Ectodermal cell (in vitro differentiated cells): ENCODE measurements around the gene DSN1.

Experiments used
- H3K27ac ChIP-seq: 2 replicates; pipeline ENCODE4 v1.7.0; 2013; ENCODE audit warnings: mild to moderate bottlenecking, low read depth, low read length; ENCODE audit not compliant: insufficient read depth, poor library complexity, severe bottlenecking
- H3K27me3 ChIP-seq: 2 replicates; pipeline ENCODE4 v1.7.0; 2013; ENCODE audit warnings: mild to moderate bottlenecking, low read length; ENCODE audit not compliant: insufficient read depth, control insufficient read depth, poor library complexity, severe bottlenecking
- H3K36me3 ChIP-seq: one replicate; pipeline ENCODE4 v1.7.0; 2013; ENCODE audit warnings: low read length; ENCODE audit not compliant: control insufficient read depth, insufficient read depth
- H3K4me1 ChIP-seq: one replicate; pipeline ENCODE4 v1.7.0; 2013; ENCODE audit warnings: low read length; ENCODE audit not compliant: control insufficient read depth, insufficient read depth
- H3K4me3 ChIP-seq: 2 replicates; pipeline ENCODE4 v1.7.0; 2013; ENCODE audit warnings: low read depth, low read length, control low read depth; ENCODE audit not compliant: insufficient read depth
- H3K9me3 ChIP-seq: 2 replicates; pipeline ENCODE4 v1.7.0; 2013; ENCODE audit warnings: mild to moderate bottlenecking, low read length, moderate library complexity; ENCODE audit not compliant: control insufficient read depth
- WGBS, 2 experiments: methylation state at CpG; one replicate each; pipeline ENCODE4 v1.1.7; 2013; ENCODE audit warnings: missing lambda C conversion rate in 2 of 2; 5-methylcytosine and 5-hydroxymethylcytosine counted together

DSN1 gene

DNA sequence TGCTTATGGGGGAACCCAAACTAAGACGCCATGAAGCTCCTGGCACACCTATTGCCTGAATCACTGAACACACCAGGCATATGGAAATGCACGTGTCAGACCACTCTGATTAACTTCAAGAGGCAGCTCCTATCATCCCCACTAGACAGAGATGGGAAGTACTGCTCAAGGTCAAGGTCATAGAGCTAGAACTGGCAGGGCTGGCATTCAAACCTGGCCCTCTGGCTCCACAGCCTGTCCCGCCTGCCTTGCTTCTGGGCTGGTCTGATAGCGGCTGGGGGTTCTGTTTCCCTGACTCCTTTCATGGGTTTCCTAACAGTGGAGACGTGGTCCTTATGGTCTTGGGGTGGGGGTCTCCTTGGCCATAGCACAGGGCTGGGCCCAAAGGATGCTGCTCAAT is 22.6 kb upstream of the DSN1 start:
- H3K36me3 ChIP-seq: peaks cover 60% of the 10 kb centered on the region
- no peaks in the 10 kb centered on the region for H3K9me3 ChIP-seq
- no peak overlapping the region for H3K4me3 ChIP-seq
- 93 to 94% methylated on average over 5 of the region's 5 CpGs for WGBS, 2 experiments
- H3K27me3 ChIP-seq: no peaks in the 10 kb centered on the region
- no peaks in the 10 kb centered on the region for H3K4me1 ChIP-seq
- H3K27ac ChIP-seq: no peak overlapping the region

DNA sequence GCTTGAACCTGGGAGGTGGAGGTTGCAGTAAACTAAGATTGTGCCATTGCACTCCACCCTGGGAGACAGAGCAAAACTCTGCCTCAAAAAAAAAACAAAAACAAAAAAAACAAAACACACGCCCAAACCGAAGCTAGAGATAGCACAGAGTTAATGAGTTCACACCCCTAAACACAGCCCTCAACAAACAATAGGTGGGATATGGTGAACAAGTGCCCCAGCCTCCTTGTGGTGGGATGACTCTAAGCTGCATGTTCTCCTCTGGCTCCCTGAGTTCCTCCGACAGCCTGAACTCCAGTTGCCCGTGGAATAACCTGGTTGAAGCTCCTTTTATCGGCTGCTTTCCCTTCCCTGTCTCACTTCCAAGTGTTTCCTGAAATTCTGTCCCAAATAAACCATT is 22.1 kb upstream of the DSN1 start:
- 87 to 94% methylated on average over 5 of the region's 5 CpGs for WGBS, 2 experiments
- Histone ChIP-seq H3K36me3 (peaks cover 56% of the 10 kb centered on the region), H3K4me1 (no peaks in the 10 kb centered on the region), H3K27ac (no peak overlapping the region), H3K27me3 (no peaks in the 10 kb centered on the region), H3K4me3 (no peak overlapping the region), H3K9me3 (no peaks in the 10 kb centered on the region)

DNA sequence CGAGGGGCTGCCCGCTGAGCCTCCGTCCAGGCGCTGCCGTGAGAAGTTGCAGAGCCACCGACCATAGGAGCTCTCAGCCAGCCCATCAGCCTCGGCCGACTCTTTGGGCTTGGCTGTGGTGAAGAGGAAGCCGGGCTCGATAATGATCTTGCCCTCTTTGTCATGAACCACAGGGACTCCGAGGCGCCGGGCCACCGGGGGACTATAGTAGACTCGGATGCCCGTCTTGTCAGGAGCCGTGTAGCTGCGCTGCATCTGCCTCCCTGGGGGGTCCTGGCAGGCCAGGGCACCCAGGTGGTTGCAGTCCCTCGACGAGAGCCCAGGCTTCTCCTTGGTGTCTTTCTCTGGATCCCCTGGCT is 20.5 kb upstream of the DSN1 start:
- H3K36me3 ChIP-seq: peaks cover 42% of the 10 kb centered on the region
- H3K27me3 ChIP-seq: no peaks in the 10 kb centered on the region
- no peaks in the 10 kb centered on the region for H3K9me3 ChIP-seq
- H3K4me1 ChIP-seq: no peaks in the 10 kb centered on the region
- H3K27ac ChIP-seq: no peak overlapping the region
- WGBS, 2 experiments: 94 to 96% methylated on average over 20 of the region's 20 CpGs
- H3K4me3 ChIP-seq: no peak overlapping the region

DNA sequence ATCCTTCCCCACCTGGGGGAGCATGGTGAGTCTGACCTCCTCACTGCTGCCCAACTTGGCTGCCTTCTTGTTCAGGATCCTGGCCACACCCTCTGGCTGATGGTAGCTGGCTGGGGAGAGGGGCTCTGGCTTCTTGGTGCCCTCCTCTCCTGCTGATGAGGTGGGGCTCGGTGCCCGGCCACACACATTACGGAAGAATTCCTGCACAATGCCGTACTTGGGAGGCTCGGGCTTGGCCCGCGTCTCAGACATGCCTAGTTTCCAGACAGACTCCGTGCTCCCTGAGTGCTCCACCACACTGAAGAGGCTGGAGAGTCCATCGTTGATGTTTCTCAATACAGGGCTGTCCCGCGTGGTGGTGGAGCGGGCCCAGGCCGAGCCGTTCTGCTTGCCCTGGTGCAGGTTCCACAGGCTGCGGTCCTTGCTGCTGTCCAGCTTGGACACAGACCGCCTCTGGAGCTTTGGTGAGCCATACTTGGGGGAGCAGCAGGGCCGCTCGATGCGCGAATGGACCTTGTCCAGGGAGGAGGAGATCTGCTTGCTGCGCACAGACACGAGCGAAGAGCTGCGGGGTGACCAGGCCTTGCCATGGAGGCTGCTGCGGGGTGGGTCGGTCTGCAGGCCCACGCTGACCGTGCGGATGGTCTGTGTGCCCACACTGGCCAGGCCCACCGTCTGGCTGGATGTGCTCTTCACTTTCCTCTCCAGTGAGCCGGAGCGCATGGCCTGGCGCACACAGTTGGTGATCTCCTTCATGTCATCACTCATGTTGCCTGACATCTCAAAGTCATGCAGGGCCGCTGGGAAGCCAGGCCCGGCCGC is 19.9 kb upstream of the DSN1 start:
- H3K36me3 ChIP-seq: peaks cover 42% of the 10 kb centered on the region
- no peak overlapping the region for H3K4me3 ChIP-seq
- no peaks in the 10 kb centered on the region for H3K4me1 ChIP-seq
- no peaks in the 10 kb centered on the region for H3K27me3 ChIP-seq
- 95 to 96% methylated on average over 36 of the region's 36 CpGs for WGBS, 2 experiments
- no peaks in the 10 kb centered on the region for H3K9me3 ChIP-seq
- H3K27ac ChIP-seq: no peak overlapping the region

DNA sequence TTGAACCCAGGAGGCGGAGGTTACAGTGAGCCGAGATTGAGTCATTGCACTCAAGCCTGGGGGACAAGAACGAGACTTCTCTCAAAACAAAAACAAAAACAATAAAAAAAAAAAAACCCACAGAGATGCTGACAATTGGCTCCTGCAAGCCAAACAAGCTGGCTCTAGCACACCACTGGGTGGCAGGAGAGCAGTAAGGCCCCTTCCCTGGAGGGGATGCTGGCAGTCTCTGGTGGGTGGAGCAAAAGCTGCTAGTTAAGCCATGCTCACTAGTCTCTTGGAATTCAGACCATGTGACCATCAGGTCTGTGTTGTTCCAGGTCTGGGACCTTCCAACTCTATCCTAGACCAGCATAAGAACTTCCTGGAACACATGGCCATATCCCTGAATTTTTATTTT is 18.9 kb upstream of the DSN1 start:
- Histone ChIP-seq H3K9me3 (no peaks in the 10 kb centered on the region), H3K27me3 (no peaks in the 10 kb centered on the region), H3K27ac (no peak overlapping the region), H3K4me1 (no peaks in the 10 kb centered on the region), H3K36me3 (peaks cover 37% of the 10 kb centered on the region), H3K4me3 (no peak overlapping the region)
- 84 to 92% methylated on average over 3 of the region's 3 CpGs for WGBS, 2 experiments

DNA sequence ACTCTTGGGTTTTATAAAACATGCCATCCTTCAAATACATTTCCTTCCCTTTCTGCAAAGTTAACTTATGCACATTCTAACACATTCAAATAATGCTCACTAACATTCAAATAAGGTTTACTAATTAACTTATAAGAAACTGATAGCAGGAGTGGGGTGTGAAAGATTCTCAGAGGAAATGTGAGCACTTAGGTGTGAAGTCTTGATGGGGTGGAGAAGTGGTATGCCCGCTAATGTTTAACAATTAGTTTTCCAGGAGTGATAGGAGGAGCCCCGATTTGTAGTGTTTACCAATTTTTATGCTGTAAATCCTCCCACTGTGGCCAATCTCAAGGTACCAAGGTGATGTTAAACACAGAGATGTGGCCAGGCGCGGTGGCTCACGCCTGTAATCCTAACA is 18.3 kb upstream of the DSN1 start:
- Histone ChIP-seq H3K27ac (no peak overlapping the region), H3K4me3 (no peak overlapping the region), H3K36me3 (peaks cover 32% of the 10 kb centered on the region), H3K4me1 (no peaks in the 10 kb centered on the region), H3K27me3 (no peaks in the 10 kb centered on the region), H3K9me3 (no peaks in the 10 kb centered on the region)
- WGBS, 2 experiments: 96 to 98% methylated on average over 5 of the region's 5 CpGs

DNA sequence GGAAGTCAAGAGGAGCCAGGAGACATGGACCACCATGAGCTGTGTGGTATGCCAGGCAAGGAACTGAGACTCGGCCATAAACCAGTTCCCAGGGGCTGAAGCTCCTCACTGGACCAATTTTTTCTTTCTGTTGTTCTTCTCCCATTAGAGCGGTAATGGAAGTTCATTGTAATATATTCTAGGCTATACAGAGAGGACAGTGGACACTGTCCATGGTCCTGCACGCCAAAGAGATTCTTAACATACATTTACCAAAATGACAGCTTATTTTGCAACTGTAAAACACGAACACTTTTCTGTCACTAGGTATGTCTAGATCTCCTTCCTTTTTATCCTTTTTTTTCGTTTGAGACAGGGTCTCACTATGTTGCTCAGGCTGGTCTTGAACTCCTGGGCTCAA is 13.1 kb upstream of the DSN1 start:
- Histone ChIP-seq H3K9me3 (no peaks in the 10 kb centered on the region), H3K27ac (no peak overlapping the region), H3K27me3 (no peaks in the 10 kb centered on the region), H3K4me3 (no peak overlapping the region), H3K4me1 (no peaks in the 10 kb centered on the region), H3K36me3 (peaks cover 28% of the 10 kb centered on the region)
- 92 to 96% methylated on average over 5 of the region's 5 CpGs for WGBS, 2 experiments

DNA sequence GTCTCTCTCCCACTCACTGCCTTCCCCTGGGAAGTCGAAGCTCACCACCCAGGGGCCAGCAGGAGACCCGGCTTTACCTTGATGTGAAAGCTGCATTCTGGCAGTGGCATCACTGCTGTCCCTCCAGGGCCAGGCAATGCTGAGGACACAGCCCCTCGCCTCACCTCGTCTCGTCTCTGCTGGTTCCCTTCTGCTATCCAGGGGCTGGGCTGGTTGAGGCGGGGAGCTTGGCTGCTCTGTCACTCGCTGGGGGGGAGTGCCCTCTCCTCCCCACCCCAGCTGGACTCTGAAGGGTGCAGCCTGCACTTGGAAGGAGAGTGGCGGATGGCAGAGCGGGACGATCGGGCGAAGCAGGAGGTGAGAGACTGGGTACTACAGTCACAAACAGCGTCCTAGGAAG is 12.7 kb upstream of the DSN1 start:
- H3K27ac ChIP-seq: no peak overlapping the region

DNA sequence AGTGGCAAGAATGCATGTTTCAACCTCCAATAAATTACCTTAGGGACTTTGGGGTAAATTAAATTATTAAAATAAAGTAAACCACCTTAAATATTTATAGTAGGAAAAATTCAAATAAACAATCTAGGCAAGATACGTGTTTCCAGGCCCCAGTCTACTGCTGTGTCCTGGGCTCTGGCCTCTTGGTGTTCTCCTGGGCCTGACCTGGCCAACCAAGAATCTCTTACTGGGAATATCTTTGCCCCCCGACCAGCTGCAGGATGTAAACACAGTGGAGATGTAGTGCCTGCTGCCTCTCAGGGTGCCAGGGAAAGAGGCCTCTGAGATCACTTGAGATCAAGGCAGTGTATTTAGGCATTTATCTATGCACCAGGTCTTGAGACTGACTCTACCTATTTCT is 11.7 kb upstream of the DSN1 start:
- WGBS, 2 experiments: 91 to 93% methylated on average over 2 of the region's 2 CpGs
- H3K4me1 ChIP-seq: no peaks in the 10 kb centered on the region
- no peaks in the 10 kb centered on the region for H3K27me3 ChIP-seq

More for the DNA sequence above, 12.7 kb upstream of the DSN1 start:
- WGBS, 2 experiments: 93 to 96% methylated on average over 13 of the region's 13 CpGs
- Histone ChIP-seq H3K27me3 (no peaks in the 10 kb centered on the region), H3K9me3 (no peaks in the 10 kb centered on the region), H3K36me3 (peaks cover 24% of the 10 kb centered on the region), H3K4me1 (no peaks in the 10 kb centered on the region), H3K4me3 (no peak overlapping the region)

DNA sequence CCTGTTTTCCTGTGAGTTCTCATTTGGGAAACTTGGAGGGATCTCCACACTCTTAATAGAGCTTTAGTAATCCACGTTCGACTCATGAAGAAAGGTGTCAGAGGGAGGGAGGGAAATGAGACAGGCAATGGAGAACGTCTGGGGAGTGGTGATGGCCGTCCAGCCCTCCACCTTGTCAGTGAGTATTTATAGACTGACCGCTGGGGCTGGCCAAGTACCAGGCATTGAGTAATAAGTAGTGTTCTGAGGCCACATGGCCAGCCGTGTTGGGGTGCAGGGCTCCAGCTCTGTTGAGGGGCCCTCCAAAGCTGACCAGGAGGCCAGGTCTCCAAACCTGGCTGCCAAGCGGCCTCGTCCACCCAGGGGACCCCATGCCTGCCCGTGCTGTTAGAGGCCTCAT is 11.3 kb upstream of the DSN1 start:
- Histone ChIP-seq H3K4me1 (no peaks in the 10 kb centered on the region), H3K27me3 (no peaks in the 10 kb centered on the region), H3K27ac (no peak overlapping the region), H3K9me3 (no peaks in the 10 kb centered on the region), H3K36me3 (peaks cover 23% of the 10 kb centered on the region), H3K4me3 (no peak overlapping the region)
- 93 to 96% methylated on average over 9 of the region's 9 CpGs for WGBS, 2 experiments

More for the DNA sequence above, 11.7 kb upstream of the DSN1 start:
- Histone ChIP-seq H3K4me3 (no peak overlapping the region), H3K9me3 (no peaks in the 10 kb centered on the region), H3K27ac (no peak overlapping the region), H3K36me3 (peaks cover 23% of the 10 kb centered on the region)
